Measurements from ENCODE around the gene ACER1. TPM values are rescaled to one million over a fixed set of nuclear protein-coding genes. Genes with fewer than 3 reads are reported as not detected.

Gene ACER1
- total and polyA plus RNA-seq, 9 donors = 0.15 to 0.37 (median 0.29) TPM; not detected in 5

DNA sequence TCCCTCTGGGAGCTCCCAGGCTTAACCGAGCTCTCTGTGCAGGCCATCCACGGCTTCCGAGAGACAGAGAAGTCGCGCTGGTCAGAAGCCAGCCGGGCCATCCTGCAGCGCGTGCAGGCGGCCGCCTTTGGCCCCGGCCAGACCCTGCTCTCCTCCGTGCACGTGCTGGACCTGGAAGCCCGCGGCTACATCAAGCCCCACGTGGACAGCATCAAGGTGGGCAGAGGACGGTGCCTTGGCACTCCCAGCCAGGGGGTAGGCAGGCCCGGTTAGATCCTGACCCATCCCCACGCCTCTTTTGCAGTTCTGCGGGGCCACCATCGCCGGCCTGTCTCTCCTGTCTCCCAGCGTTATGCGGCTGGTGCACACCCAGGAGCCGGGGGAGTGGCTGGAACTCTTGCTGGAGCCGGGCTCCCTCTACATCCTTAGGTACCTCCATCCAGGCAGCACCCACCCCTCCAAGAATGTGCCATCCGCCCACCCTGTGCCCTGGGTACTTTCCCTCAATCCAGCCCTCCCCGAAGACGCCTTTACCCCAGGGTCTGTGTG lies 40.8 kb upstream of the ACER1 start:
- no peaks in the 10 kb centered on the region for H3K9me3 ChIP-seq
- 28 to 36% (median 32%) methylated on average over 26 to 29 of the region's 29 CpGs for WGBS, 3 donors
- peak in 3 of 5 donors; percentile 59 to 64 (median 60) for DNase-seq
- no peaks in the 10 kb centered on the region for H3K36me3 ChIP-seq
- H3K27me3 ChIP-seq = no peaks in the 10 kb centered on the region
- TF ChIP-seq EP300 (IDR thresholded peaks at IDR 0.05) (no peak), POLR2A (IDR thresholded peaks at IDR 0.05) (no peak)
- TF ChIP-seq, protein P1, sequence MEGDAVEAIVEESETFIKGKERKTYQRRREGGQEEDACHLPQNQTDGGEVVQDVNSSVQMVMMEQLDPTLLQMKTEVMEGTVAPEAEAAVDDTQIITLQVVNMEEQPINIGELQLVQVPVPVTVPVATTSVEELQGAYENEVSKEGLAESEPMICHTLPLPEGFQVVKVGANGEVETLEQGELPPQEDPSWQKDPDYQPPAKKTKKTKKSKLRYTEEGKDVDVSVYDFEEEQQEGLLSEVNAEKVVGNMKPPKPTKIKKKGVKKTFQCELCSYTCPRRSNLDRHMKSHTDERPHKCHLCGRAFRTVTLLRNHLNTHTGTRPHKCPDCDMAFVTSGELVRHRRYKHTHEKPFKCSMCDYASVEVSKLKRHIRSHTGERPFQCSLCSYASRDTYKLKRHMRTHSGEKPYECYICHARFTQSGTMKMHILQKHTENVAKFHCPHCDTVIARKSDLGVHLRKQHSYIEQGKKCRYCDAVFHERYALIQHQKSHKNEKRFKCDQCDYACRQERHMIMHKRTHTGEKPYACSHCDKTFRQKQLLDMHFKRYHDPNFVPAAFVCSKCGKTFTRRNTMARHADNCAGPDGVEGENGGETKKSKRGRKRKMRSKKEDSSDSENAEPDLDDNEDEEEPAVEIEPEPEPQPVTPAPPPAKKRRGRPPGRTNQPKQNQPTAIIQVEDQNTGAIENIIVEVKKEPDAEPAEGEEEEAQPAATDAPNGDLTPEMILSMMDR (IDR thresholded peaks at IDR 0.05) = no peak
- intact Hi-C loops (cut with DNase I) = loop anchor here in 1 of 4 donors (10.0 kb wide), 2 partner anchors 51 to 99 kb away; partner anchors contain the start of genes KHSRP and MLLT1
- H3K4me3 ChIP-seq = no peak overlapping the region
- H3K4me1 ChIP-seq (ENCODE audit: insufficient read depth) = peaks cover 5% of the 10 kb centered on the region
- no peak overlapping the region for H3K27ac ChIP-seq

DNA sequence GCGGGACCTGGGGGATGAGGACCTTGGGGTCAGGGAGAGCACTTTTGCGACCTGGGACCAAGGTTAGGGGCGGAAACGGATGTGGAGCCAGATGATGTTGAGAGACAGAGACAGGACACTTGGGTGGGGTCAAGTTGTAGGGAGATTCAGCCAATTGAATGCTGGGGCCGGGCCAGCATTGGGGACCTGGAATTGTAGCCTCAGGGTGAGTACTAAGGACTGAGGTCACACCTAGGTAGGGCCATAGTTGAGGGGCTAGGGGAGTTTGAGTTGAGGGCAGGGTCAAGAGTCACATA lies 40.3 kb upstream of the ACER1 start:
- intact Hi-C loops (cut with DNase I) = loop anchor here in 1 of 4 donors (10.0 kb wide), 2 partner anchors 51 to 99 kb away; partner anchors contain the start of genes KHSRP and MLLT1
- WGBS, 3 donors = 15 to 17% (median 16%) methylated on average over 5 of the region's 5 CpGs
- H3K4me3 ChIP-seq = peak overlapping the region; percentile 33
- no peaks in the 10 kb centered on the region for H3K36me3 ChIP-seq
- H3K27me3 ChIP-seq = no peaks in the 10 kb centered on the region
- H3K4me1 ChIP-seq (ENCODE audit: insufficient read depth) = peaks cover 5% of the 10 kb centered on the region
- TF ChIP-seq EP300 (IDR thresholded peaks at IDR 0.05) (no peak), POLR2A (IDR thresholded peaks at IDR 0.05) (no peak)
- TF ChIP-seq, protein P1 (IDR thresholded peaks at IDR 0.05) = no peak
- no peak for DNase-seq
- no peaks in the 10 kb centered on the region for H3K9me3 ChIP-seq
- H3K27ac ChIP-seq = peak overlapping the region in 1 of 2 donors; percentile 97

DNA sequence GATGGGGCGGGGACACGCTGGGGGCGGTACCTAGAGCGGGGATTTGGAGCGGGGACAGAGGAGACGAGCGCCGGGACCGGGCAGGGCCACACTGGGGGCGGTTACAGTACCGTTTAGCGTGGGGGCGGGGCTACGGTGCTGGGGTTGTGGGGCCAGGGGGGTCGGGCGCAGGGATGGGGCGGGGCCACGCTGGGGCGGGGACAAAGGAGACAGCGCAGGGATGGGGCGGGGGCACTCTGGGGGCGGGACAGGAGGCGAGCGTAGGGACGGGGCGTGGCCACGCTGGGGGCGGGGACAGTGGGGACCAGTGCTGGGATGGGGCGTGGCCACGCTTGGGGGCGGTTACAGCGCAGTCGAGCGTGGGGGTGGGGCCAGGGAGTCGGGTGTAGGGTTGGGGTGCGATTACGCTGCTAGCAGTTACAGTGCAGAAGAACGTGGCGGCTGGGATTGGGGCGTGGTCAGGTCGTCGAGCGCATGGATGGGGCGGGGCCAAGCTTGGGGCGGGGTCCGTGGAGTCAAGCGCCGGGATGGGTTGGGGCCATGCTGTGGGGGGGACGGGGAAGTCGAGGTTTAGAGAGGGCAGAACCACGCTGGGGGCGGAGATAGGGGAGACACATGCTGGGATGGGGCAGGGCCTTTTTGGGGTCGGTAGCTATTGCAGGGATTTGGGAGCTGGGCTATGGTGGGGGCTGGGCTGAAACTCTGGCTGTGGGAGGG lies 39.8 kb upstream of the ACER1 start:
- 1 to 2% (median 1%) methylated on average over 32 to 53 of the region's 53 CpGs for WGBS, 3 donors
- H3K36me3 ChIP-seq = no peaks in the 10 kb centered on the region
- H3K27me3 ChIP-seq = no peaks in the 10 kb centered on the region
- TF ChIP-seq POLR2A (IDR thresholded peaks at IDR 0.05) = no peak
- no peak for TF ChIP-seq EP300 (IDR thresholded peaks at IDR 0.05)
- H3K4me3 ChIP-seq = peak overlapping the region; percentile 88
- DNase-seq = peak; percentile 99 to 100 (median 100)
- H3K27ac ChIP-seq = peak overlapping the region; percentile 63 to 97
- peaks cover 5% of the 10 kb centered on the region for H3K4me1 ChIP-seq (ENCODE audit: insufficient read depth)
- intact Hi-C loops (cut with DNase I) = loop anchor here in 1 of 4 donors (10.0 kb wide), 2 partner anchors 52 to 98 kb away; partner anchors contain the start of genes KHSRP and MLLT1
- no peaks in the 10 kb centered on the region for H3K9me3 ChIP-seq

DNA sequence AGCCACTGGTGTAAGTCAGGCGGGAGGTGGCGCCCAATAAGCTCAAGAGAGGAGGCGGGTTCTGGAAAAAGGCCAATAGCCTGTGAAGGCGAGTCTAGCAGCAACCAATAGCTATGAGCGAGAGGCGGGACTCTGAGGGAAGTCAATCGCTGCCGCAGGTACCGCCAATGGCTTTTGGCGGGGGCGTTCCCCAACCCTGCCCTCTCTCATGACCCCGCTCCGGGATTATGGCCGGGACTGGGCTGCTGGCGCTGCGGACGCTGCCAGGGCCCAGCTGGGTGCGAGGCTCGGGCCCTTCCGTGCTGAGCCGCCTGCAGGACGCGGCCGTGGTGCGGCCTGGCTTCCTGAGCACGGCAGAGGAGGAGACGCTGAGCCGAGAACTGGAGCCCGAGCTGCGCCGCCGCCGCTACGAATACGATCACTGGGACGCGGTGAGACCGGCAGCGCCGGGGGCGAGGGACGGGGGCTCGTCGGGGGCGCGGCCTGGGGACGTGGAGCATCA lies 39.2 kb upstream of the ACER1 start, which contains the start of gene ALKBH7:
Gene ALKBH7 (plus strand): TSS at position 201 of the 502 bp plus-strand sequence. CDS start 27 bp downstream, at position 228.
- H3K27me3 ChIP-seq = no peaks in the 10 kb centered on the region
- intact Hi-C loops (cut with DNase I) = loop anchor here in 1 of 4 donors (10.0 kb wide), 2 partner anchors 52 to 98 kb away; partner anchors contain the start of genes KHSRP and MLLT1
- no peaks in the 10 kb centered on the region for H3K36me3 ChIP-seq
- no peaks in the 10 kb centered on the region for H3K9me3 ChIP-seq
- WGBS, 3 donors = 0% methylated on average over 5 to 47 of the region's 47 CpGs
- H3K4me1 ChIP-seq (ENCODE audit: insufficient read depth) = peaks cover 5% of the 10 kb centered on the region
- TF ChIP-seq, protein P1 (IDR thresholded peaks at IDR 0.05) = peak in 1 of 3 donors; percentile 24
- TF ChIP-seq POLR2A (IDR thresholded peaks at IDR 0.05) (peak; percentile 35), EP300 (IDR thresholded peaks at IDR 0.05) (peak; percentile 16)
- peak; percentile 96 to 100 (median 99) for DNase-seq
- peak within 1 kb of the TSS; percentile 88 for H3K4me3 ChIP-seq
- H3K27ac ChIP-seq = peak within 1 kb of the TSS; percentile 63 to 97

All from ovary (tissue), 9 donors.